ACHN (cell line): Measurements from ENCODE around the gene NT5M.
"Not testable (repeated sequence)": the region's sequence is repeated elsewhere in the genome, so short reads cannot be mapped to it uniquely, and the experiment has no call there.

Source experiments
- DNase-seq: peaks from one replicate; pipeline ENCODE4 v3.0.0-alpha.2; 2015
- in situ Hi-C: cut with HindIII; loops from 2 replicates; pipeline ENCODE4 v1.10.0; 2017; ENCODE audit warnings: low sequenced_read_pairs, low pct_ligation_motif_present, low pct_unique_long_range_greater_than_20kb

NT5M gene

GRCh38 chr17:17298108-17298507 is 5.1 kb upstream of the NT5M start:
- in situ Hi-C loops, result no loop called here
- DNase-seq, result no peak

- no peak for DNase-seq
- in situ Hi-C loops, result no loop called here
Measured at GRCh38 chr17:17300624-17301568, 2.3 kb upstream of the NT5M start.

DNA sequence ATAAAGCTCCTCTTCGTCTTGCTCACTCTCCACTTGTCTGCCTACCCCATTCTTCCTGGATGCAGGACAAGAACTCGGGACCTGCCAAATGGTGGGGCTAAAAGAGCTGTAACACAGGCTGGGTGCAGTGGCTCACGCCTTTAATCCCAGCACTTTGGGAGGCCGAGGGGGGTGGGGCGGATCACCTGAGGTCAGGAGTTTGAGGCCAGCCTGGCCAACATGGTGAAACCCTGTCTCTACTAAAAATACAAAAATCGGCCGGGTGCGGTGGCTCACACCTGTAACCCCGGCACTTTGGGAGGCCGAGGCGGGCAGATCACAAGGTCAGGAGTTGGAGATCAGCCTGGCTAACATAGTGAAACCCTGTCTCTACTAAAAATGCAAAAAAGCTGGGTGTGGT is 1.5 kb upstream of the NT5M start:
- in situ Hi-C loops, result not testable (repeated sequence)

GRCh38 chr17:17303847-17304490 is 796 bp downstream of the NT5M start:
- no peak for DNase-seq
- in situ Hi-C loops, result no loop called here

More for the DNA sequence above, 1.5 kb upstream of the NT5M start:
- not testable (repeated sequence) for DNase-seq

DNA sequence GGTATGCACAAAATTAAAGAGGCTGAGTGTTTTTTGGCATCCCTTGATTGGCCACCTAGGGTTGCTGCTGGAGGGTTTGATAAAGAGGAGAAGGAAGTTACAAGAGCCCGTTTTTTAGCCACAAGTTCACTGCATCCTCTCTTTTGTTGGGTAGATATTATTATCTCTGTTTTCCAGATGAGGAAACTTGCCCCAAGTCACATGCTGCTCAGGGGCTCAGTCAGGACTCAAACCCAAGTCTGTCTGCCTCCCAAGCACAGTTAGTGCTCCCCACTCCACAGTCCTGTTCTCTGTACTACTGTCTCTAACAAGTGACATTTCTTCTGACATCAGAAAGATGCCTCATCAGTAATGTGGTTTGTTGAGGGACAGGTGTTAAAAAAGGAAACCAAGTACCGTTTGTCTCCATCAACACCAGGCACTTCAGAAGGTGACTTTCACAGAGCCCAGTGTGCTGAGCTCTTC is 1.4 kb downstream of the NT5M start:
- no peak for DNase-seq
- in situ Hi-C loops, result no loop called here

- in situ Hi-C loops, result no loop called here
- no peak for DNase-seq
Measured at GRCh38 chr17:17305281-17305801, 2.2 kb downstream of the NT5M start.

GRCh38 chr17:17309356-17309755 is 6.2 kb downstream of the NT5M start:
- in situ Hi-C loops, result no loop called here
- no peak for DNase-seq

- in situ Hi-C loops, result no loop called here
Measured at GRCh38 chr17:17313350-17313991, 10.3 kb downstream of the NT5M start.

GRCh38 chr17:17314501-17315071 is 11.4 kb downstream of the NT5M start:
- DNase-seq, result no peak
- in situ Hi-C loops, result no loop called here

More at GRCh38 chr17:17313350-17313991, 10.3 kb downstream of the NT5M start:
- DNase-seq, result peak; percentile 53

DNA sequence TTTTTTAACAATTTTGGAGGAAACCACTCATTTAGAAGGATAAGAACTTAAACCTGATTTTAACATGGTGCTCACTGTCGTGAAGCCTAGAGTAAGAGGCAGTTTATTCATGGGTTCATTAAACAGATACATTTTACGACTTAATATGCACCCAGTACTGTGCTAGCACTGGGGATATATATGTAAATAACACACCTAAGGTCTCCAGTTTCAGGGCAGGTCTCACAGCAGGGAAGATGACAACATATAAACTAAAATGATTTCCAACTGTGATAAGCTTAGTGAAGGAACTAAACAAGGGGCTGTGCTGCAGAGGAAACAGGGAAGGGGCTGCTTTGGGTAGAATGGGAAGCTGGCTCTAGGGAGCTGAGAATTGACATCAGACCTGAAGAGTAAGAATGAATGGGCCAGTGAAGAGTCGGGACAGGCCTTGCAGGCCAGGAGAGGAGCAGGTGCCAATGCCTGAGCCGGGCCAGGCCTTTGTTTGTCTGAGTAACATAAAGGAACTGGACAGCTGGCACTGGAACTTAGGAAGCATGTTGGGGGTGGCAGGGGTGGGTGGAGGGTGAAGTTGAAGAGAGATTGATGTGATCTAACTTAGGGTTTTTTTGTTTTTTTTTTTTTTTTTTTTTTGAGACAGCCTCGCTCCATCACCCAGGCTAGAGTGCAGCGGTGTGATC is 12.1 kb downstream of the NT5M start:
- in situ Hi-C loops, result no loop called here
- no peak for DNase-seq

GRCh38 chr17:17320188-17320910 is 17.2 kb downstream of the NT5M start:
- in situ Hi-C loops, result no loop called here
- DNase-seq, result no peak

DNA sequence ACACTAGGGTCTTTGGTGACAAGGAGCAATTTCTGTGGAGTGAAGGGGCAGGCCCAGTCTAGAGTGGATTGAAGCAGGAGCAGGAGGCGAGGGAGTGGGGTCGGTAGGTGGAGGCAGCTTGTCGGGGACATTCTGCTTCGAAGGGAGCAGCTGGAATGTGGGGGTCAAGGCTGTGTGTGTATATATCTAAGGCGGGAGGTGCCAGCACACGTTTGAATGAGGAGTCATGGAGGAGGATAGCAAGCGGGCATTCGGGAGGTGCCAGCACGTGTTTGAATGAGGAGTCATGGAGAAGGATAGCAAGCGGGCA is 17.7 kb downstream of the NT5M start:
- in situ Hi-C loops, result no loop called here
- no peak for DNase-seq

DNA sequence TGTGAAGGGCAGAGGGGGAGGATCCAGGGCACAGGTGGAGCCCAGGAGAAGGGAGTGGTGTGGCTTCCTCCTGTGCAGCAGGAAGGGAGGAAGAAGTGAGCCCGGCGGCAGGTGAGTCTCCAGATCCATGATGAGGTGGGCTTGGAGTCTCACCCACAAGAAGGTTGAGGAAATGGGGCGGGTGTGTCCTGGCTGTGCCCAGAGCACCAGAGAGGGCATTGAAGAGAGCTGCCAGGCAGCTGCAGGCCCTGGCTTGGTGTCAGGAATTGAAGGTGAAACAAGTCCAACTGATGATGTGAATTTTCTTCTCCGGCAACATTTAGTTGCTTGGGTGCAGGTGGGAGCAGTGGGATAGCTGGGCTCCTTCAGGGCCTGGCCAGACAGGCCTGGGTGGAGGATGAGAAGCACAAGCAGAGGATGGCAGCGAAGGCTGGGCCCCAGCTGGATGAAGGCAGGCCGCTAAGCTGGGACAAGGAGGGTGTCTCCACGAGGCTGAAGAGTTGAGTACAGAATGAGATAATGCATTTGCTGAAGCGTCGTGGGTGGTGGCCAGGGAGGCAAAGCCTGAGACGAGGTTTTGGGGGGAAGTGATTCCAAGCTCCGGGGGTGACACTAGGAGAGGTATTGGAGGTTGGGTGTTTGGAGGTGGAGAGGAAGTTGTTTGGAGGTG is 18.3 kb downstream of the NT5M start:
- in situ Hi-C loops, result no loop called here
- no peak for DNase-seq

- in situ Hi-C loops, result no loop called here
- no peak for DNase-seq
Measured at GRCh38 chr17:17322516-17323510, 19.6 kb downstream of the NT5M start.

DNA sequence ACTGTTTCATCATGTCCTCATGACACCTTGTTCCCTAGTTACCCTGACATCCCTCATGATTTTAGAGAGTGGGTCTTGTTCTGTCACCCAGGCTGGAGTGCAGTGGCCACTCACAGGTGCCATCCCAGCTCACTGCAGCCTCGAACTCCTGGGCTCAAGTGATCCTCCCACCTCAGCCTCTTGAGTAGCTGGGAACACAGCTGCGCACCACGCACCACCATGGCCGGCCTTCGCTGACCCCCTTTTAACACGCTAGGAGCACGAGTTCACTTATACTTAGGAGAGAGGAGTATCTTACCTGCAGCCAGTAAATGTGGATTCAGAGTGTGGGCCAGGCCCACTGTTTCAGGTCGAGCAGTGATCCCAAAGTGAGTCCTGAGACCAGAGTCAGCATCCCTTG is 21.4 kb downstream of the NT5M start:
- DNase-seq, result no peak
- in situ Hi-C loops, result no loop called here

DNA sequence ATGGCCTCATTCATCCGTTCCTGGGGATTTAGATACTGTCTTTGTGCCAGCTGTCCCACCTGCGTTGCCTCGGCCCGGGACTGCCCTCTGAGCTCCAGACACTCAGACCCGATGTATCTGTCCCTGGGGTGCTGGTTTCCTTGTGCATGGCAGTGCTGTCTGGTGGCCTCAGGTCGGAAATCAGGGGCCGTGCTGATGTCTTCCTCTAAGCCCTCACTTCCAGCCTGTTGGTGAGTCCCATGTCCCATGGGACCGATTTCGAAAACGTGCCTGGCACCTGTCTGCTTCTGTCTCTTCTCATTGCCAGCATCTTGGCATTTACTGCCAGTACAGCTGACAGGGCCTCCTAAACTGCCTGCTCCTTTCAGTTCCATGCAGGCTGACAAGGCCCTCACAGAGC is 22.1 kb downstream of the NT5M start:
- in situ Hi-C loops, result no loop called here
- DNase-seq, result no peak
